ENCODE data around the gene CDIPT.
"Not testable (repeated sequence)": the region's sequence is repeated elsewhere in the genome, so short reads cannot be mapped to it uniquely, and the experiment has no call there.

CDIPT gene, protein sequence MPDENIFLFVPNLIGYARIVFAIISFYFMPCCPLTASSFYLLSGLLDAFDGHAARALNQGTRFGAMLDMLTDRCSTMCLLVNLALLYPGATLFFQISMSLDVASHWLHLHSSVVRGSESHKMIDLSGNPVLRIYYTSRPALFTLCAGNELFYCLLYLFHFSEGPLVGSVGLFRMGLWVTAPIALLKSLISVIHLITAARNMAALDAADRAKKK

DNA sequence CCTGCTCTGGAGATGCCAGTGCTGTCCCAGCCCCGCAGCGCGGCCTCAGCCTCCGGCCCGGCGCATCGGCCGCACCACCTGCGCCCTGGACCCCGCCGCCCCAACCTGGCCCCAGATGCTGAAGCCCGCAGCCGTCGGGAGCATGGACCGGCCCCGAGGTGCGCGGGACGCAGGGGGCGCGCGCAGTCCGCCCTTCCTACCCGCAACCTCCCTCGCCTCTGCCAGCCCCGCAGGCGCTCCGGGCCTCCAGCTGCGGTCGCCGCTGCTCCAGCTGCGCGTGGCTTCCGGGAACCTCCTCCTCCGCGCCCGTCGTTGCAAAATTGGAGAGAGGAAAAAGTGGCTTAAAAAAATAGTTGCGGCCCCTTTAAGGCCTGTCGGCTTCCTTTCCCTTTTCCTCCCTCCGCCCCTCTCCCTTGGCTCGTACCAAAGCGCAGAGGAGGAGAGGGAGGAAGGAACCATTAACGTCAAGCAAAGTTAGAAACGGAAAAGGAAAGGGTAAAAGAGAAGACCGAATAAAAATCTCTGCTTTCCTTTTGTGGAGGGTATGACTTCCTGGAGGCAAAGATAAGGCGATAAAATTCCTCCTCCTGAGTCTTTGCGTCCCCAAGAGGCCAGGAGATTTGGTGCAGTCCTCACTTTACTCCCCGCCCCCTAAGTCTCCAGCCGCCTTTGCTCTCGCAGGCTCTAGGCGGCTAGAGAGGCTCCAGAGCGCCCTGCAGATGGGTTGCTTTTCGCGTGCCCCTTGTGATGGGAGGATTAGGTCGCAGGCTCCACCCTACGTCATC, at the start of gene CDIPT:
TSS of gene CDIPT (minus strand) at position 343 of the 785 bp plus-strand sequence. CDS start 369 bp downstream, outside the sequence.
- peak; percentile 96 for DNase-seq

DNA sequence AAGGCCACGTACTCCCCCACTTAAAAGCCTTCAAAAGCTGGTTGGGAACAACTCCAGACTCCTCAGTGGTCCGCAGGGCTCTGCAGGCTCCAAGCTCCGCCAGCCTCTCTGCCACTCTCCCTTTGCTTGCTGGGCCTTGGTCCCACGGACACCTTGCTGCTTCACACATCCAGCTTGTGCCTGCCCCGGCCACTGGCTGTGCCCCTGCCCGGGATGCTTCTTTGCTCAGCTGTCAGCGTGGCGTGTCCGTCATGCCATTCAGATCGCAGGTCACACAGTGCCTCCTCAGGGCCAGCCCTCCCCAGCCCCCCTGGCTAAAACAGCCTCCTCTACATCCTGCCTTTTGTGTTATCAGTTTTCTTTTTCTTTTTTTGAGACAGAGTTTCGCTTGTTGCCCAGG, 49.1 kb upstream of the CDIPT start:
- DNase-seq: no peak

DNA sequence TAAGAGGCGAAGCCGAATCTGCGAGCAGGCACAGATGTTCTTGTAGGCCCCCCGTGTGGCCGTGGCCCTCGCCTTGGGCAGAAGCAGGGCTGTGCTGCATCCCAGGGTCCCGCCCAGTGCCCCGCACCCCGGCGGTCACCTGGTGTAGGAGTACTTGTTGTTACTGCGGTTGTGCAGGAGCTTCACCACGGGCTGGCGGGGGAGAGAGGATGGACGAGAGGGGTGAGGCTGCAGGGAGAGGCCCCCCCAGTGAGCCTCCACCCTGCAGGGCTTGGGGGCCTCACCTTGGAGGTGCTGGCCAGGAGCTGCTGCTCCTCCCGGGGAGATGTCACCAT, 48.6 kb upstream of the CDIPT start:
- DNase-seq: no peak

DNA sequence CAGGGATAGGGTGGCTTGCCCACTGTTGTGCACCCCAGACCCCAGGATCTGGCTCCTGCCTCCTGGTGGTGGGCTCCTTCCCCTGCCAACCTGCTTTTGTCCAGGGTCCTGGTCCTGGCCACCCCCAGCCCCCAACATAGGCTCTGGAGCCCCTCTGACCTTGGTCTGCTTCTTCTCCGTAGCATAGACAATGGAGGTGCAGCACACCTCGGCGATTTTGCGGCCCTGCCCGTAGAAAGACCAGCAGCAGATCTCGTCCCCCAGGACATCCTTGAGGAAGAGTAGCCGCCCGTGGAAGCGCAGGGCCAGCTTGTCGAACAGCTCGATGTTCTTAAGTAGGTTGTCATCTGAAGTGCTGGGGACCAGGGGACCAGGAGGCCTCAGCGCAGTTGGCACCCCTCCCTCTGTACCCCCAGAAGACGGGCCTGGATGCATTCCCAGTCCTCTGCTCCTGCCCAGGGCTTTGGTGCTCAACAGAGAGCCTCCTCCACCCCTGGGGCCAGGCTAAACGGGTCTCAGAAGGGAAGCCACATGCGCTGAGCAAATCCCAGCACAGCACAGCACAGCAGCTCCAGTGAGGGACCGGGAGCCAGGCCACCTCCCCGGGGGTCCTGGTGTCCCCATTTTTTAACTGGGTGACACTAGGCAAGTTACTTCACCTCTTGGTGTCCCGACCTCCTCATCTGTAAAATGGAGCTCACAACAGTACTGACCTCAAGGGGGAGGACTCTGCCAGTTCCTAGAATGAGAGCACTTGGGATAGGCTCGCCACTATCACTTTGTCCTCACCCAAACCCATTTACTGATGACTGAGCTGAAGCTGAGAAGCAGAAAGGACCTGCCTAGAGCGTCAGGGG, 48.0 kb upstream of the CDIPT start:
- no peak for DNase-seq

DNA sequence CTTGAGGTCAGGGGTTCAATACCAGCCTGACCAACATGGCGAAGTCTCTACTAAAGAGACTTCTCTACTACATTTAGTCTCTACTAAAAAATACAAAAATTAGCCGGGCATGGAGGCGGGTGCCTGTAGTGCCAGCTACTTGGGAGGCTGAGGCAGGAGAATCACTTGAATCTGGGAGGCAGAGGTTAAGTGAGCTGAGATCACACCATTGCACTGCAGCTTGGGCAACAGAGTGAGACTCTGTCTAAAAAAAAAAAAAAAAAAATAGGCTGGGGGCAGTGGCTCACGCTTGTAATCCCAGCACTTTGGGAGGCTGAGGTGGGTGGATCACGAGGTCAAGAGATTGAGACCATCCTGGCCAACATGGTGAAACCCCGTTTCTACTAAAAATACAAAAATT, 46.8 kb upstream of the CDIPT start:
- DNase-seq: not testable (repeated sequence)

DNA sequence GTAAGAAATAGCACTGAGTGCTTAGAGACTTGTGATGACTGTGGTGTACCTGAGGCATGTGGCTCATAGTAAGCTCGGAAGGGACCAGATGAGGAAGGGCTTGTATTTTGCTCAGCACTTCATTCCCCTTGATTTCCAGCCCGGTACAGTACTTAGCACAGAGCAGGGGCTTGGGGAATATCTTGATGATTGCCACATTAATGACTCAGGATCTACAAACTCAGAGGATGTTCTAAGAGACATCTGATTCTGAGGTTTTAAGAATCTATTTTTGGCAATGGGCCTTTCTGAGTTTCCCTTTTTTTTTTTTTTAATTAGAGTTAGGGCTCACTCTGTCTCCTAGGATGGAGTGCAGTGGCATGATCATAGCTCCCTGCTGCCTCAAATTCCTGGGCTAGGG, 46.4 kb upstream of the CDIPT start:
- no peak for DNase-seq

DNA sequence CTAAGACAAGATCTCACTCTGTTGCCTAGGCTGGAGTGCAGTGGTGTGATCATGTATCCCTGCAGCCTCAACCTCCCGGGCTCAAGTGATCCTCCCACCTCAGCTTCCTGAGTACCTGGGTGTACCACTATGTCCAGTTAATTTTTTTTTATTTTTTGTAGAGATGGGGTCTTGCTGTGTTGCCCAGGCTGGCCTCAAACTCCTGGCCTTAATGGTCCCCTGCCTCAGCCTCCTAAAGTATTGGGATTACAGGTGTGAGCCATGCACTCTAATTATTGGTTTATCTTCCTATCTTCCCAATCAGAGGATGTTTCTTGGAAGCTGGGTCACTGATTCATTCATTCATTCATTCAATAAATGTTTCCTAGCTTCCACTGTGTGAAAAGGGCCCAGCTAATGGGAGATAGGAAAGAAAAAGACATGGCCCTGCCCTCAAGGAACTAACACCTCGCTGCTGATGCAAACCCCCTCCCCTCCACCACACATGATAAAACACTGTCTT, 45.7 kb upstream of the CDIPT start:
- DNase-seq: no peak

DNA sequence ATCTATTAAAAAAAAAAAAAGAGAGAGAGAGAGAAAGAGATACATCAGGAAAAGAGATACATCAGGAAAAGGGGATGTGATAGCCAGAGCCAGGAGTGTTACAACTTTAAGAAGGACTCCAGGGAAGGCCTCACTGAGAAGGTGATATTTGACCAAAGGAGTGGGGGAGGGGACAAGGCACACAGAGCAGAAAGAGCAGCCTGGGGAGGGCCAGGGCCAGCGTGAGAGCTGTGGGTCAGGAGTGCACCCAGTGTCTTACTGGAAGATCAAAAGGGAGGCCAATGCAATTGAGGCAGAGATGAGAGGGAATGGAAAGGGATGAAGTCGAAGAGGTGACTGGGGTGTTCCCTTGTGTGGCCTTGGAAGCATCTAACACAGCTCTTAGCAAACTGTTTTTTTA, 44.9 kb upstream of the CDIPT start:
- no peak for DNase-seq

DNA sequence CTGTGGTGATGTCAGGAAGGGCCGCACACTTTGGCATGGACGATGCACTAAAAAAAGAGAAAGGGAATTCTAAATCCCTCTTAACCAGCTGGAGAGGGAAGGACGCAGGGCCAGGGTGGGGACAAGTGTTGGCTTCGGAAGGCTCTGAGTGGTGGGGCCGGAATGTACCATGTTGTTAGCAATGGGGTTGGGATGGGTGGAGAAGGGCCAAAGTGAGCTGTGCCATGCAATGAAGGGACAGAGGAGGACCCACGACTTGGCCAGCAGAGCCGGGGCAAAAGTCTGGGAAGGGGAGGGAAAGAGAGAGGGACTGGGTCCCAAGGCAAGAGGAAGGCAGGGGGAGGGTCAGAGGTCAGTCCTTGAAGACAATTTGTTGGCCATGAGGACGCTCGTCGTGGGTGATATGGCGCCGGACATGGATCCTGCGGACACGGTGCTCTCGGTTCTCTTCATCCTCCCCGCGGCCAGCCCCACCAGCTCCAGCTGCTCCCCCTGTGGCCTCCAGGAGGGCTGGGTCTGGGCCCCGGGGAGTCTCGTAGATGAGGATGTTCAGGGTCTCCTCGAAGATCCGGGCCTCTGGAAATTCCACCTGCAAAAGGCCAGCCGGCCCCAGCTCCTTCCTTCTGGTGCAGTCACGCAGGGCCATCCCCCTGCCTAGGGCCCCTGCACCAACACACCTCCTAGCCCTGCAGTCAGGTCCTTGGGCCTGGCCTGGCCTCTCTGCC, 43.7 kb upstream of the CDIPT start:
- DNase-seq: no peak

DNA sequence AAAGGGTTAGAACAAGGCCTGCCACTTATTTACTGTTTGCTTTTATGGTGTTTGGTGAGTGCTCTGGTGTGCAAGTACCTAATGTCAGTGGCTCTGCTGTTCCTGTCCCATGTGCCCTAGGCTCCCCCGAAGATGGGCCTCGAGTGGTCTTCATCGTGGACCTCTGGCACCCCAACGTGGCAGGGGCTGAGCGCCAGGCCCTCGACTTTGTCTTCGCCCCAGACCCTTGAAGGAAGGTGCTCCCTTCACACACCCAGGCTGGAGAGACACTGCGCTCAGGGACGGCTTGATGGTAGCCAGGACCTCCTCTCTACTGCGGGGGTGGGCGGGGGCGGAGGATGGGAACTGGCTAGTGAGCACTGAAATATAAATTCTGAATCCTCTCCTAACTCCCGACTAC, 42.6 kb upstream of the CDIPT start:
- no peak for DNase-seq

DNA sequence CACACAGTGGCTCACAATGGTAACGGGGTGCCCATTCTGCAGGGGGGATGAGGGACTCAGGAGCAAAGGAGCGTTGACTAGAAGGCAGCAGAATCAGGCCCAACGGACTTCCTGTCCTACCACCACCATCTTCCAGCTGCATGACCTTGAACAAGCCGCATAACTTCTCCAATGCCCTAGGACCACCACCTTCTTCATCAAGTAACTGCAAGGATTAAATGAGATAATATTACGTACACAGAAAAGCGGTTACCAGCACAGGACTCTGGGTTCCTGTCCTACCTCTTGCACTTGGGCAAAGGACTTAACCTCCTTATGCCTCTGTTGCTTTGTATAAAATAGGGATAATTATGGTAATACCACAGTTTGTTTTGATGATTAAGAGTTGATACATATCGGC, 41.9 kb upstream of the CDIPT start:
- DNase-seq: no peak

DNA sequence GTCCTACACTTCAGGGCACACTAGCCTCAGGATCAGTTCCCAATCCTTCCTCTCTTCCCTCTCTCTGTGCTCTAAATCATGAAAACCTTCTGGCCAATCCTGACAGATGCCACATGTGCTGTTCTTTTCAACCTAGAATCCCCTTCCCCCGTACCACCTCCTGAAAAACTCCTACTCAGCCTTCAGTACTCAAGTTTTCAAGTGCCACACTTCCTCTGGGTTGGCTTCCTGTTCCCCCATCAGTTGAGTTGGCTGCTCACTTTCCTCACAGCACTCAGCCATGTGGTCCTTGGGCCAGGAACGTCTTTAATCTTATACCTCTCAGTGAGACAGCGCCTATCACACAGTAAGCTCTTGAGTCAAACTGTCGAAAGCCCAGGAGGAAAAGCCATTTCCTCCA, 40.6 kb upstream of the CDIPT start:
- DNase-seq: no peak

DNA sequence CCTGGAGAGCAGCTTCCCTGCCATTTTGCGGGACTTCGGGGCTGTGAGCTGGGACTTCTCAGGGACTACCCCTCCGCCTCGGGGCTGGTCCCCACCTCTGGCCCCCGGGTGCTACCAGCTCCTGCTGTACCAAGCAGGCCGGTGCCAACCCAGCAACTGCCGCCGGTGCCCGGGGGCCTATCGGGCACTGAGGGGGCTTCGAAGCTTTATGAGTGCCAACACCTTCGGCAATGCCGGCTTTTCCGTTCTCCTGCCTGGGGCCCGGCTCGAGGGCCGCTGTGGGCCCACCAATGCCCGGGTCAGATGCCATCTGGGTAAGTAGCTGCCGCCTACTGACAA, 38.5 kb upstream of the CDIPT start:
- no peak for DNase-seq

DNA sequence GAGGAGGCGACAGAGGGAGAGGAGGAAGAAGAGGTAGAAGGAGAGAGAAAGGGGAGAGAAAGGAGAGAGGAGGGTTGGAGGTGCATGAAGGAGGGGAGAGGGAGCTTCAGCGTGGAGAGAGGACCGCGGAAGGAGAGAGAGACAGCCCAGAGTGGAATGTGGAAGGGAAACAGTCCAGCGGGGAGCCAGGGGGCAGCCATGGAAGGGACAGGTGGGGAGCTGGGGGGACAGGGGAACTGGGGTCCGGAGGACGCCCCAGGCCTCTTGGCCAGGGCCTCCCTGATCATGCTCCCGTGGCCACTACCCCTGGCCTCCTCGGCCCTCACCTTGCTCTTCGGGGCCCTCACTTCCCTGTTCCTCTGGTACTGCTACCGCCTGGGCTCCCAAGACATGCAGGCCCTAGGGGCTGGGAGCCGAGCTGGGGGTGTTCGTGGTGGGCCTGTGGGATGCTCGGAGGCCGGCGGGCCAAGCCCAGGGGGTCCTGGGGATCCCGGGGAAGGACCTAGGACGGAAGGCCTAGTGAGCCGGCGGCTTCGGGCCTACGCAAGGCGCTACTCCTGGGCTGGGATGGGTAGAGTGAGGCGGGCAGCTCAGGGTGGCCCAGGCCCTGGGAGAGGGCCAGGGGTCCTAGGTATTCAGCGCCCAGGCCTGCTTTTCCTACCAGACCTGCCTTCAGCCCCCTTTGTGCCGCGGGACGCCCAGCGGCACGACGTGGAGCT, 38.0 kb upstream of the CDIPT start:
- no peak for DNase-seq

DNA sequence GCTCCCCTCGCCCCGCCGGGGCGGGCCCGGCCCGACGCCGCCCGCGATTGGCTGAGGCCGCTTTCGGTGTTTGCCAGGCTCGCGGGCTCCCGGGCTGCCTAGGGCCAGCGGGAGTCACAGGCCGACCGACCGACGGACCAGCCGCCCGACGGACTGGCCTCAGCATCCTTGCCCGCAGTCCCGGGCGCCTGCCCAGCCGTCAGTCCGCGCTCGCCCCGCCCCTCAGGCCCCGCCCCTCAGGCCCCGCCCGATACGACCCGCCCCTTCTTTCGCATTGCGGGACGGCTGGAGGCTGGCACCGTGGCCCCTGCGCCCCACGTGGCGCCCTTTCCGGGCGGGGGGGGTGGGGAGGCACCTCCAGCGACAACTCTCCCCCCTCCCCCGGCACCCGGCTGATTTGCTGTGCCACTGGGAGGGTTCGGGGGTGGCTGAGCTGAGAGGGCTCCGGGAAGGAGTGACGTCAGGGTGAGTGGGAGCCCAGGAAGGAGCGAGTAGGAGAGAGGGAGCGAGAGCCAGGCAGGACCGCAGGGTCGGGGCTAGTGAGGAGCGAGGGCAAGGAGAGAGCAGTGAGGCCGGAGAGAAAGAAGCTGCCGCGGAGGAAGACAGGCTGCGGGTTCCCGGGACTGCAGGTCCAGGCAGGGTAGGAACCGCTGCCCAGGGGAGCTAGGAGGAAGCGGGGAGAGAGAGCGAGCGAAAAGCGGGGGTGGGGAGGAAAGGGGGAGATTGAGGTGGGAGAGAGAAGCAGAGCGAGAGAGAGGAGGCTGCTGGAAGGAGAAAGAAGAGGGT, 37.3 kb upstream of the CDIPT start, which contains the start of gene ASPHD1:
TSS of gene ASPHD1 (plus strand) at position 387 of the 786 bp plus-strand sequence. CDS start 484 bp downstream, outside the sequence.
- DNase-seq: peak; percentile 48

DNA sequence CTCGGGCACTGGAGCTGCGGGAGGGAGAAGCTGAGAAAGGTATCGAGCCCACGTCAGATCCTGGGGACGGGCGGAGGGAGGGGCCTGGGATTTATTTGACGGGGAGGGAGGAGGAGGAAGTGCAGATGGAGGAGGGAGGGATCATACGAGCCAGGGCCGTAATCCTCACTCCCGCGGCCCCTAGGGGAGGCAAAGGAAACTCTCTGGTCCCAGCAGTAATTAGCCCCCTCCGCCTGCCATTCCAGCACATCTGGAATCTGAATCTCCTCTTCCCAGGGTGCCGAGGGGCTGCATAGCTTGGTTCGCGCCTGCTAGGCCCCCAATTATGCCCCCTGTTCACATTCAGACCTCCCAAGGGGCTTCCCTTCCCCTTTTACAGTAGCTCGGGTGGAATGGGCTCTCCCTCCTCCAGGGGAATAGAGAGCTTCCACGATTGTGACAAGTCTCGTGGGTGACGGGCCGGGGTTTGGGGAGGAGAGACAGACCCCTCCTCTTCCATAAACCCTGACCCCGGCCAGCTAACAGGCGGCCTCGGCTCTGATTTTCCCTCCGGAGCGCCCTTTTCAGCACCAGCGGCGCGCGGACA, 36.6 kb upstream of the CDIPT start, which contains the start of gene SEZ6L2:
TSS of gene SEZ6L2 (minus strand) at position 35 of the 586 bp plus-strand sequence. CDS start 531 bp downstream, outside the sequence.
- DNase-seq: peak; percentile 94

DNA sequence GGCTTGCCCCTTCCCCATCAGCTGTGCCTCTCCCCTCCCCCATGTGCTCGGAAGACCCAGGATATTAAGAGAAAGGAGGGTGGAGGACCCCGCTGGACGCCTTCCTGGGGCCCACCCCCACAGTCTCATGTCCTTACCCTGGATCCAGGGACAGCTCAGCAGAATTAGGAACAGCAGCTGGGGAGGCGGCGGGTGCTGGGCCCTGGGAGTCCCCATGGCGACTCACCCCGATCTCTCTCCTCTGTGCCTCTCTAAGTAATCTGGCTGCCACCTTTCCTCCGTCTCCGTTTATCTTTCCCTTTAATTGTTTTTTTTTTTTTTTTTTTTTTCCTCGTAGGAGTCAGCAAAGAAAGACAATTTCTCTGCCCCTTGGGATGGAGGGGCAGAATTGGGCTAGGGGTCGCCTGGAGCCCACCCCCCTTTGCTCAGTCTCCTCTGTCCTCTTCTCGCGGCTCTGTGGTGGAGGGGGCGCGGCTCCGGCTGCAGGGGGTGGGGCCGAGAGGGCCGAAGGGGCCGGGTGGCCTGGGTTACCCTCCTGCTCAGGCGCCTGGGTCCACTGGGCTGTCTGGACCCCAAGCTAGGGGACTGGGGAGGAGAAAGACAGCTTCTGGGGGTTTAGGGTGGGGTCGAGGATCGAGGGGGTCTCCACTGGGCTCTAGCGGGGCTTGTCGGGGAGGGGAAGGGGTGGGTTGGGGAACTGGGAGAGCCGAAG, 35.9 kb upstream of the CDIPT start:
- peak; percentile 42 for DNase-seq

DNA sequence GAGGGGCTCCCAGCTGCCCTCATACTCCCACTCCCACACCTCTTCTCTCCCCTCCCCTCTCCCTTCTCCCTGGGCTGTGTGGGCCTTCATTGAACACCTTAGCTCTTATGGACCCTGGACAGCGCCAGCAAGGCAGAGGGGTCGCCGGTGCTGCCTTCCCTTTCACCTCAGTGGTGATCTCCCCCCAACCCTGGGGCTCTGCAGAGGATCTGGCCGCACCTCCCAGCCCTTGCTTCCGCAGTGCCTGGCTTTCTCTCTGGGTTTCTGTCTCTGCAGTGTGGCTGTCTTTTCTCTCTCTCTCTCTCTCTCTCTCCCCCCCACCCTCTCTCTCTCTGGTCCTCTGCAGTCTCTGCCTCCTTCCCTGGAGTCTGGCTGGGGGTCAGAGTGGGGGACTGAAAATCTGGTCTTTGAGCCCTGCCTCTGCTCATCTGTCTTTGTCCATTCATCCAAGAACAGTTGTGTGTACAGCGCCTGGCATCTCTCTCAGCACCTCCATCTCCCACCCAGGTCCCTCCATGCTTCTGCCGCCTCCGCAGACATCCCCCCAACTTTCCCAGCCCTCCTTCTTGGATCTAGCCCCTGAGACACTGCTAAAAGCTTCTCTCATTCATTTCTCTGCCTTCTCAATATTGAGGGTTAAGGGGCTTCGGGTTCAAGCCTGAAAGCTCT, 35.2 kb upstream of the CDIPT start:
- DNase-seq: no peak

DNA sequence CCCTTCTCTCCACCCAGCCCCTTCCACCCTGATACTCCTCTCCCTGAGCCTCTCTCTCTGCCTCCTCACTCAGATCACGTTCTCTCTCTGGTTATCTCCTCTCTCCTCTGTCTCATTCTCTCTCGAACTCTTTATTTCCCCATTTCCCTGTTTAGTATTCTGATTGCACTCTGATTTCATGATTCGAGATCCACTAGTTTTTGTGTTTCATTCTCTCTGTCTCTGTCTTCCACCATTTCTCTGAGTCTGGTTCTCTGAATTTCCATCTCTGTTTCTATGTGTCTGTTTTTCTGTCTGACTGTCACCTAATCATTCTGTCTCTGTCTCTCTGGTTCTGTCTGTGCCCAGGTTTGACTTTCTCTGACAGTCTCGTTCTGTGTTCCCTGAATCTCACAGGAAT, 34.3 kb upstream of the CDIPT start:
- no peak for DNase-seq

DNA sequence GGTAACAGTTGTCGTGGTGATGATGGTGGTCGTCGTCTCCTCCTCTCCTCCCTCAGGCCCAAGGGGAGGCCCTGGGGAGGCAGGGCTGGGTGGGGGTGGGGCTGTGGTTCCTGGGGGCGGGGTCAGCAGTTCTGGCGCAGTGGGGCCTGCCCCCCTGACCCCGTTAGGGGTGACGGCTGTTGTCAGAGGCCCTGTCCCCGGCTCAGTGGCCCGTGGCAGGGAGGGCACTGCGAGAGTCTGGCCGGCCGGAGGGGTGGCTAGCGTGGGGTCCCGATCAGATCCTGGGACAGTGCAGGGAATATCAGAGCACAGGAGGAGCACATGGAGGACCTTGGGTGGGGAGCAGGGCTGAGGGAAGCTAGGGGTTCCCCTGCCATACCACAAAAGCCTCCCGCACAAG, 33.8 kb upstream of the CDIPT start:
- no peak for DNase-seq
